ENCODE results near the gene OR2A1.
"Not testable (repeated sequence)": the region's sequence is repeated elsewhere in the genome, so short reads cannot be mapped to it uniquely, and the experiment has no call there.

The OR2A1 gene

GRCh38 chr7:144321677-144322206 lies 9.5 kb downstream of the OR2A1 start:
- FAIRE-seq: peak; percentile 29
- DNase-seq (ENCODE audit: low spot score): not testable (repeated sequence)

DNA sequence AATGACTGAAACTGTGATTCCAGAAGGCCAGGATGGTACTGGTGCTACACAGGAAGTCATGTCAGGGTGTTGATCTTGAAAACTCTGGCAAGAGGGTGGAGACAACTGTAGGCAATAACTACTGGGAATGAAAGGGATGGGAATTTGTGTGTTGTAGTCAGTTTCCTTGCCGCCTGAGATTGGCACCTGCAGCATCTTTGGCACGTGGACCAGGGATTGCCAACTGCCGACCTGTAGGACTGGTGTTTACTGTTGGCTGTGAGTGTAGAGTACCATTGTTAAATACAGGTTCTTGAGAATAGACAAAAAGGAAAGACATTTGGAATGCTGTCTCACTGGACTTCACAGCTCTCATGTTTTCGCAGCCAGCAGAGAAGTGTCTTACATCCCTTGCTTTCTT lies 11.1 kb downstream of the OR2A1 start:
- DNase-seq (ENCODE audit: low spot score); FAIRE-seq: not testable (repeated sequence)

GRCh38 chr7:144325868-144326267 lies 13.6 kb downstream of the OR2A1 start:
- not testable (repeated sequence) for DNase-seq (ENCODE audit: low spot score); FAIRE-seq

DNA sequence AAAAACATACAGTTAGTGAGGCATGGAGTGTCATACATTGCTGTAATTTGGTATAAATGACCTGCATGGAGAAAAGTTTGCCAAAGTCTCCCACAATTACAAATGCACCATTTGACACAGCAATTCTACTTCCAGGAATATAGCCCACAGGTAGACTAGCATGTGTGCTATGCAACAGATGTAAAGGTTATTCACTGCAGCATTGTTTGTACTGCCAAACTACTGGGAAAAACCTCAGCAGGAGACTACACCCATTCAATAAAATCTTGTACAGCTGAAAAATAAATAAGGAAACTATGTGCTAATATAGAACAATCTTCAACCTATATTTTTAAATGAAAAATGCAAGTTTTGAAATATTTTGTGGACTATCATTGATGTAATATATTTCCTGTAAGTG lies 17.8 kb downstream of the OR2A1 start:
- DNase-seq (ENCODE audit: low spot score): not testable (repeated sequence)
- FAIRE-seq: peak; percentile 4

DNA sequence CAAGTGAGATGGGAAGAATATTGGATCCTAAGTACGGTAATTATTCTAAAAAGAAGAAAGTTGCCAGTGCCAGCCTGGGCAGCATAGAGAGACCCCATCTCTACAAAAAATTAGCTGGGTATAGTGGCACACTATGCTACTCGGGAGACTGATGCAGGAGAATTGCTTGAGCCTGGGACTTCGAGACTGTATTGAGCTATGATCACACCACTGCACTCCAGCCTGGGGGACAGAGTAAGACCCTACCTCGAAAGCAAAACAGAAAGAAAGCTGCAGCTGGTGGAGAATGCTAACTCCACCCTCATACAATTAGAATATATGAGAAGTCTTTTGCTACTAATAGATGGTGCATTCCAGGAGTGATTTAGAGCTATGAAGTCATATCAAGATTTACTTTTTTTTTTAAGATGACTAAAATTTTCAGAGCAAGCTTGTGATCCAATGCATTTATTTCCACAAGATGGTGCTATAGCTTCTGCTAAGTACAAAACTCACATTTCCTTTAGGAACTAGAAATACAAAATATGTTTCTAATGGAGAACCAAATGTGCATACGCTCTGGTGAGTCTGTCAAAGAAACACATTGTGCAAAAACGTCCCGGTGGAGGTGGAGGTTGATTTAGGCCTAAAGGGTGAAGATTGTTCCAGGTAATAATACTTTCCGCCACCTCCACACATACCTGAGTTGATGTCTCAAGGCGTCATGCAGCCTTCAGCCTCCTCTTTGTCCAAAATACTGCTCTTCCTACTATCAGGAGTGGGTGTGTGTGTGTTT lies 19.2 kb downstream of the OR2A1 start:
- FAIRE-seq: peak; percentile 86
- DNase-seq (ENCODE audit: low spot score): not testable (repeated sequence)

DNA sequence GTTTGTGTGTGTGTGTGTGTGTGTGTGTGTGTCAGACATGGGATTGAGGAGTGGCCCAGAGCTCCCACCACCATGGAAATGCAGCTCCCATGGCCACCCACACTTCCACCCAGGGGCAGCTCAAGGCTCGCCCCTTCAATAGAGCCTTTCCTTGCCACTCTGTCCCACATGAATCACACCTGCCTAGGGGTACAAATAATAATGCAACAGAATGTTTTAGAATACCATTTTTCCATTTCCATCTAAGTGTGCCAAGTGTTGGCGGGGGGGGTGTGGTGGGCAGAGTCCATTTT lies 19.7 kb downstream of the OR2A1 start:
- not testable (repeated sequence) for FAIRE-seq; DNase-seq (ENCODE audit: low spot score)

GRCh38 chr7:144348625-144349024 lies 36.4 kb downstream of the OR2A1 start:
- FAIRE-seq; DNase-seq (ENCODE audit: low spot score): not testable (repeated sequence)

GRCh38 chr7:144351667-144352066 lies 39.4 kb downstream of the OR2A1 start:
- not testable (repeated sequence) for DNase-seq (ENCODE audit: low spot score); FAIRE-seq

GRCh38 chr7:144355176-144355822 lies 43.1 kb downstream of the OR2A1 start, which contains the start of gene ARHGEF5:
Gene ARHGEF5, plus strand, starts transcription at chr7:144355402. Its CDS starts 7,268 bp downstream, at chr7:144362670.
- not testable (repeated sequence) for DNase-seq (ENCODE audit: low spot score); FAIRE-seq

DNA sequence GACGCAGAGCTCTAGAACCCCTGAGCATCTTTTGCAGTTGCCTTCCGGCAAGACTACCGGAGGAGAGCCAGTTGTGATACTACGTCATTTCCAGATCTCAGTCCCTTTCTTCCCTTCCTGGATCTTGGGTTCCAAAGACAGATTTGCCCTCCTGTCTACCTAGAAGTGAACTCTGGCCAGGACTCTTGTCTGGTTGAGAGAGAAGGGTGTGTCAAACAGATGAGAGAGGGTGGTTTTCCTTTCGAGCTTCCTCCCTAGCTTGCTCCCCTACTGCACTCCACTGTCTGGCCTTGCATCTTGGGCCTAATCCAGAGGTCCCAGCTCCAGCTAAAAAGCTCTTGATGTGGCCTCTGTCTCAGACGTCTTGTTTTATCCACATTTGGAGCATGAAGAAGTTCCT lies 44.0 kb downstream of the OR2A1 start:
- not testable (repeated sequence) for FAIRE-seq; DNase-seq (ENCODE audit: low spot score)

- DNase-seq (ENCODE audit: low spot score); FAIRE-seq: not testable (repeated sequence)
Observed at GRCh38 chr7:144356860-144357259, 44.6 kb downstream of the OR2A1 start.

DNA sequence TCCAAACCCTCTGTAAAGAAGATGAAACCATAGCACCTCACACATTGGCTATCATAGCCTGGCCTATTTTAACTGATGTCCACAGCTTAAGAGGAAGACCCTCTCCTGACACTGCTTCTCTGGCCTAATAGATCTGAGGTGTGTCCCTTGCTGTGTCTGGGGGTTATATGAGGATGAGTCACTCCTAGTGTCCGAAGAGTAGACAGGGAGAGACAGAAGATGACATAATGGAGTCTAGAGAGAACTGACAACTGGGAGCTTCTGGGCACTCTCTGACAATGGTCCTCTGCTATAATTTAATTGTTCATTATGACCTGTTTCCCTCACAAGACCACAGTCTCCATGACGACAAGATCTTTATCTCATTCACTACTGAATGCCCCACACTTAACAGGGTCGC lies 49.8 kb downstream of the OR2A1 start:
- not testable (repeated sequence) for DNase-seq (ENCODE audit: low spot score); FAIRE-seq

DNA sequence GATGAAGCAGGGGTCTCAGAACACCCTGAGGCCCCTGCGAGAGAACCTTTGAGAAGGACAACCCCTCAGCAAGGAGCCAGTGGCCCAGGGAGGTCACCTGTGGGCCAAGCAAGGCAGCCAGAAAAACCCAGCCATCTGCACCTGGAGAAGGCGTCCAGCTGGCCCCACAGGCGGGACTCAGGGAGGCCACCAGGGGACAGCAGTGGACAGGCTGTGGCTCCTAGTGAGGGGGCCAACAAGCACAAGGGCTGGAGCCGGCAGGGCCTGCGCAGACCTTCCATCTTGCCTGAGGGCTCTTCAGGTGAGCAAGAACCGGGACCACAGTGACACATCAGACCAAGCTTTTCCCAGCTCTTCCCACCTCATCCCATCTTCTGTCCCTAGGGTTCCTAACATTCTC lies 53.3 kb downstream of the OR2A1 start:
- FAIRE-seq; DNase-seq (ENCODE audit: low spot score): not testable (repeated sequence)

GRCh38 chr7:144367250-144367649 lies 55.0 kb downstream of the OR2A1 start:
- FAIRE-seq; DNase-seq (ENCODE audit: low spot score): not testable (repeated sequence)

DNA sequence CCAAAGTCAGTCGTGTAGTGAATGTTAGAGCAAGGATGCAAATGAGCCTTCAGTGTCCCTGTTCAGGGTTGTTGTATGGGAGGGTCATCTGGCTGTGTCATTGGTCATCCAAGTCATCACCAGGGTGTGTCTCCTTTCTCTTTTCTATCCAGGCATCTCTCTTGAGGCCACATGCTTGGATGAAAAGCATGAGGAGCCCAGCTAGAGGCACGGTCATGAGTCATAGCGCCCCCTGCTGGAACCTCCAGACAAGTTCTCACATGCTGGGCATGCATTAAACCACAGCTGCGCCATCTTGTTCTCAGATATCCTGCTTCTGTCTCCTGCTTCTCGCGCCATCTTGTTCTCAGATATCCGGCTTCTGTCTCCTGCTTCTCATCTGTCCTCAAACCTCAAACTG lies 57.0 kb downstream of the OR2A1 start:
- not testable (repeated sequence) for DNase-seq (ENCODE audit: low spot score); FAIRE-seq

All from RCC 7860 (cell line).